IgD-negative memory B cell (primary cell): ENCODE data around the gene C1QTNF7. TPM values are rescaled to one million over a fixed set of nuclear protein-coding genes. Genes with fewer than 3 reads are reported as not detected.

ENCODE experiments used
- H3K27ac Mint-ChIP-seq, 3 donors: one replicate each; pipeline ENCODE4 v1.8.0; 2020 to 2022; ENCODE audit warnings: mild to moderate bottlenecking in 3 of 3, mixed read lengths in 3 of 3, moderate library complexity in 1 of 3
- H3K27me3 Mint-ChIP-seq: one replicate; pipeline ENCODE4 v1.8.0; 2021; ENCODE audit warnings: mixed read lengths
- H3K36me3 Mint-ChIP-seq: one replicate; pipeline ENCODE4 v1.8.0; 2020; ENCODE audit warnings: mild to moderate bottlenecking, mixed read lengths
- H3K4me1 Mint-ChIP-seq, 3 donors: one replicate each; pipeline ENCODE4 v1.8.0; 2020 to 2022; ENCODE audit warnings: mixed read lengths in 3 of 3, mild to moderate bottlenecking in 1 of 3
- H3K4me3 Mint-ChIP-seq, 4 donors: one replicate each; pipeline ENCODE4 v1.8.0; 2020 to 2022; ENCODE audit warnings: mild to moderate bottlenecking in 4 of 4, mixed read lengths in 4 of 4, moderate library complexity in 3 of 4
- H3K9me3 Mint-ChIP-seq, 3 donors: one replicate each; pipeline ENCODE4 v1.8.0; 2020 to 2021; ENCODE audit warnings: mixed read lengths in 3 of 3, mild to moderate bottlenecking in 1 of 3
- polyA plus RNA-seq: library from polyadenylated mRNA; unstranded; fragments of 300-500 nt; fragmentation: Illumina TruSeq; gene quantifications from one replicate; pipeline ENCODE4 v1.2.3, GENCODE V29; 2021

The C1QTNF7 gene
- polyA plus RNA-seq, 1 donor from 2014 or later = not detected

- Mint-ChIP-seq H3K36me3 (no peaks in the 10 kb centered on the region), H3K4me1 (peaks cover 6 to 13% (median 12%) of the 10 kb centered on the region in 3 donors), H3K27ac (no peak overlapping the region), H3K9me3 (no peaks in the 10 kb centered on the region), H3K27me3 (no peaks in the 10 kb centered on the region), H3K4me3 (peak overlapping the region in 3 of 4 donors; percentile 21 to 71 (median 51))
Measured at GRCh38 chr4:15457406-15458201, 29.8 kb downstream of the C1QTNF7 start.

- no peak overlapping the region for H3K27ac Mint-ChIP-seq
- H3K36me3 Mint-ChIP-seq = no peaks in the 10 kb centered on the region
- H3K4me3 Mint-ChIP-seq = no peak overlapping the region
- H3K4me1 Mint-ChIP-seq = peaks cover 6 to 13% (median 12%) of the 10 kb centered on the region in 3 donors
- H3K9me3 Mint-ChIP-seq = no peaks in the 10 kb centered on the region
- peaks cover 3% of the 10 kb centered on the region for H3K27me3 Mint-ChIP-seq
Measured at GRCh38 chr4:15458616-15459015, 30.8 kb downstream of the C1QTNF7 start.

GRCh38 chr4:15459706-15460105, 31.9 kb downstream of the C1QTNF7 start:
- Mint-ChIP-seq H3K27me3 (peaks cover 3% of the 10 kb centered on the region), H3K4me3 (no peak overlapping the region), H3K9me3 (no peaks in the 10 kb centered on the region), H3K27ac (no peak overlapping the region), H3K4me1 (peaks cover 6 to 13% (median 12%) of the 10 kb centered on the region in 3 donors), H3K36me3 (no peaks in the 10 kb centered on the region)

- H3K9me3 Mint-ChIP-seq = no peaks in the 10 kb centered on the region
- H3K27ac Mint-ChIP-seq = no peak overlapping the region
- peaks cover 25% of the 10 kb centered on the region for H3K27me3 Mint-ChIP-seq
Measured at GRCh38 chr4:15466596-15466995, 38.8 kb downstream of the C1QTNF7 start.

GRCh38 chr4:15469402-15470127, 41.7 kb downstream of the C1QTNF7 start, which contains the start of gene CC2D2A:
TSS of gene CC2D2A (plus strand) at chr4:15469882. CDS start at chr4:15475933, 6,051 bp downstream.
- no peak within 1 kb of the TSS for H3K27ac Mint-ChIP-seq
- H3K9me3 Mint-ChIP-seq = no peaks in the 10 kb centered on the region
- peaks cover 2% of the 10 kb centered on the region for H3K36me3 Mint-ChIP-seq
- H3K4me1 Mint-ChIP-seq = peaks cover 1 to 8% (median 4%) of the 10 kb centered on the region in 3 donors
- peak within 1 kb of the TSS in 3 of 4 donors; percentile 31 to 75 (median 55) for H3K4me3 Mint-ChIP-seq
- peaks cover 21% of the 10 kb centered on the region for H3K27me3 Mint-ChIP-seq

More at GRCh38 chr4:15466596-15466995, 38.8 kb downstream of the C1QTNF7 start:
- no peaks in the 10 kb centered on the region for H3K36me3 Mint-ChIP-seq
- H3K4me1 Mint-ChIP-seq = peaks cover 1 to 8% (median 4%) of the 10 kb centered on the region in 3 donors
- no peak overlapping the region for H3K4me3 Mint-ChIP-seq

GRCh38 chr4:15470128-15470475, 42.3 kb downstream of the C1QTNF7 start:
- H3K27ac Mint-ChIP-seq = no peak overlapping the region
- peak overlapping the region in 2 of 4 donors; percentile 55 to 75 for H3K4me3 Mint-ChIP-seq
- no peaks in the 10 kb centered on the region for H3K9me3 Mint-ChIP-seq
- peaks cover 1 to 8% (median 4%) of the 10 kb centered on the region in 3 donors for H3K4me1 Mint-ChIP-seq
- peaks cover 2% of the 10 kb centered on the region for H3K36me3 Mint-ChIP-seq
- H3K27me3 Mint-ChIP-seq = peaks cover 21% of the 10 kb centered on the region

- Mint-ChIP-seq H3K4me3 (no peak overlapping the region), H3K36me3 (peaks cover 2% of the 10 kb centered on the region), H3K27ac (no peak overlapping the region)
Measured at GRCh38 chr4:15476396-15476795, 48.6 kb downstream of the C1QTNF7 start.

GRCh38 chr4:15478724-15479088, 50.9 kb downstream of the C1QTNF7 start:
- no peak overlapping the region for H3K27ac Mint-ChIP-seq

More at GRCh38 chr4:15476396-15476795, 48.6 kb downstream of the C1QTNF7 start:
- Mint-ChIP-seq H3K9me3 (no peaks in the 10 kb centered on the region), H3K27me3 (peaks cover 3% of the 10 kb centered on the region), H3K4me1 (no peaks in the 10 kb centered on the region)

GRCh38 chr4:15479089-15479912, 51.5 kb downstream of the C1QTNF7 start:
- no peaks in the 10 kb centered on the region for H3K36me3 Mint-ChIP-seq

More at GRCh38 chr4:15478724-15479088, 50.9 kb downstream of the C1QTNF7 start:
- Mint-ChIP-seq H3K36me3 (no peaks in the 10 kb centered on the region), H3K27me3 (peaks cover 3% of the 10 kb centered on the region), H3K4me3 (no peak overlapping the region), H3K4me1 (no peaks in the 10 kb centered on the region), H3K9me3 (no peaks in the 10 kb centered on the region)

GRCh38 chr4:15479913-15480185, 52.0 kb downstream of the C1QTNF7 start:
- no peaks in the 10 kb centered on the region for H3K36me3 Mint-ChIP-seq
- H3K27me3 Mint-ChIP-seq = peaks cover 5% of the 10 kb centered on the region
- H3K4me1 Mint-ChIP-seq = no peaks in the 10 kb centered on the region
- H3K9me3 Mint-ChIP-seq = no peaks in the 10 kb centered on the region
- no peak overlapping the region for H3K4me3 Mint-ChIP-seq
- H3K27ac Mint-ChIP-seq = no peak overlapping the region

More at GRCh38 chr4:15479089-15479912, 51.5 kb downstream of the C1QTNF7 start:
- no peak overlapping the region for H3K27ac Mint-ChIP-seq
- H3K4me3 Mint-ChIP-seq = no peak overlapping the region
- H3K9me3 Mint-ChIP-seq = no peaks in the 10 kb centered on the region
- peaks cover 5% of the 10 kb centered on the region for H3K27me3 Mint-ChIP-seq
- H3K4me1 Mint-ChIP-seq = no peaks in the 10 kb centered on the region

GRCh38 chr4:15481961-15482745, 54.3 kb downstream of the C1QTNF7 start:
- Mint-ChIP-seq H3K27ac (no peak overlapping the region), H3K9me3 (peaks cover 3 to 14% (median 11%) of the 10 kb centered on the region in 3 donors), H3K27me3 (peaks cover 5% of the 10 kb centered on the region), H3K4me1 (no peaks in the 10 kb centered on the region), H3K4me3 (no peak overlapping the region), H3K36me3 (no peaks in the 10 kb centered on the region)

GRCh38 chr4:15482842-15483241, 55.0 kb downstream of the C1QTNF7 start:
- Mint-ChIP-seq H3K4me3 (no peak overlapping the region), H3K27ac (no peak overlapping the region), H3K36me3 (no peaks in the 10 kb centered on the region), H3K9me3 (peaks cover 5 to 19% (median 12%) of the 10 kb centered on the region in 3 donors), H3K27me3 (peaks cover 5% of the 10 kb centered on the region), H3K4me1 (no peaks in the 10 kb centered on the region)

- H3K9me3 Mint-ChIP-seq = peaks cover 11 to 39% (median 30%) of the 10 kb centered on the region in 3 donors
- H3K27ac Mint-ChIP-seq = no peak overlapping the region
- peaks cover 7% of the 10 kb centered on the region for H3K27me3 Mint-ChIP-seq
- peaks cover 4% of the 10 kb centered on the region for H3K36me3 Mint-ChIP-seq
- H3K4me3 Mint-ChIP-seq = no peak overlapping the region
- no peaks in the 10 kb centered on the region for H3K4me1 Mint-ChIP-seq
Measured at GRCh38 chr4:15488136-15488535, 60.3 kb downstream of the C1QTNF7 start.
